ENCODE data around the gene SGMS2.
A peak's percentile ranks its signal among the peaks of the same experiment; 100 is the strongest.

GRCh38 chr4:107824350-107825071, at the start of gene SGMS2:
- TF ChIP-seq, protein P1, sequence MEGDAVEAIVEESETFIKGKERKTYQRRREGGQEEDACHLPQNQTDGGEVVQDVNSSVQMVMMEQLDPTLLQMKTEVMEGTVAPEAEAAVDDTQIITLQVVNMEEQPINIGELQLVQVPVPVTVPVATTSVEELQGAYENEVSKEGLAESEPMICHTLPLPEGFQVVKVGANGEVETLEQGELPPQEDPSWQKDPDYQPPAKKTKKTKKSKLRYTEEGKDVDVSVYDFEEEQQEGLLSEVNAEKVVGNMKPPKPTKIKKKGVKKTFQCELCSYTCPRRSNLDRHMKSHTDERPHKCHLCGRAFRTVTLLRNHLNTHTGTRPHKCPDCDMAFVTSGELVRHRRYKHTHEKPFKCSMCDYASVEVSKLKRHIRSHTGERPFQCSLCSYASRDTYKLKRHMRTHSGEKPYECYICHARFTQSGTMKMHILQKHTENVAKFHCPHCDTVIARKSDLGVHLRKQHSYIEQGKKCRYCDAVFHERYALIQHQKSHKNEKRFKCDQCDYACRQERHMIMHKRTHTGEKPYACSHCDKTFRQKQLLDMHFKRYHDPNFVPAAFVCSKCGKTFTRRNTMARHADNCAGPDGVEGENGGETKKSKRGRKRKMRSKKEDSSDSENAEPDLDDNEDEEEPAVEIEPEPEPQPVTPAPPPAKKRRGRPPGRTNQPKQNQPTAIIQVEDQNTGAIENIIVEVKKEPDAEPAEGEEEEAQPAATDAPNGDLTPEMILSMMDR (IDR thresholded peaks at IDR 0.05), result no peak
- peak; percentile 64 to 77 (median 69) for TF ChIP-seq POLR2AphosphoS5 (IDR thresholded peaks at IDR 0.05)
- no peak for TF ChIP-seq POLR2A (IDR thresholded peaks at IDR 0.05)

Measured in breast epithelium (tissue), 3 donors.